ENCODE measurements around the gene PVR. TPM values are rescaled to one million over a fixed set of nuclear protein-coding genes. Genes with fewer than 3 reads are reported as not detected.
A peak's percentile ranks its signal among the peaks of the same experiment; 100 is the strongest.
"Not testable (repeated sequence)": the region's sequence is repeated elsewhere in the genome, so short reads cannot be mapped to it uniquely, and the experiment has no call there.

The PVR gene
- total RNA-seq, 1 experiment from 2014 or later, result 141 TPM

DNA sequence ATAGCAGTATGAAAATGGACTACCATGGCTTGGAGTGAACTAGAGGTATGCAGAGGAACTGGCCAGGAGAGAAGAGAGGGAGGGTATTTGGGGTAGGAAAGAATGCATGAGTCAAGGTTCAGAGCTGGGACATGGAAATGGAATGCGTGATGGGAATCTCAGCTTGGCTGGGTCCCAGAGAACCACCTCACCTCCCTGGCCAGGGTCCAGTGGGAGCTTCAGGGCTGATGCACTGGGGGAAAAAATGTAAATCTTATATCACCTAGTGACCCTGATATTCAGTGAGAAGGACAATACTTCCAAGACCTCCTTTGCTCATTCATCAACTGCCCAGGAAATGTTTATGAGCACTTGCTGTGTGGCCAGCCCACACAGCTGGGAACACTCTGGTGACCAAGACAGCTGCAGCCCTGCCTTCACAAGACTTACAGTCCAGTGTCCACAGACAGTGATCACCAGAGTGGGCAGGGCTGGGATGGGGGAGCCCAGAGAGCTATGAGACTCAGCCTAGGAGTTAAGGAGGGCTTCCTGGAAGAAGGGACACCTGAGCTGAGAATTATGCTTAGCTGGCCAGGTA is 17.6 kb upstream of the PVR start:
- peak; percentile 97 for DNase-seq (ENCODE audit: unreplicated experiment)
- TF ChIP-seq, protein P1, sequence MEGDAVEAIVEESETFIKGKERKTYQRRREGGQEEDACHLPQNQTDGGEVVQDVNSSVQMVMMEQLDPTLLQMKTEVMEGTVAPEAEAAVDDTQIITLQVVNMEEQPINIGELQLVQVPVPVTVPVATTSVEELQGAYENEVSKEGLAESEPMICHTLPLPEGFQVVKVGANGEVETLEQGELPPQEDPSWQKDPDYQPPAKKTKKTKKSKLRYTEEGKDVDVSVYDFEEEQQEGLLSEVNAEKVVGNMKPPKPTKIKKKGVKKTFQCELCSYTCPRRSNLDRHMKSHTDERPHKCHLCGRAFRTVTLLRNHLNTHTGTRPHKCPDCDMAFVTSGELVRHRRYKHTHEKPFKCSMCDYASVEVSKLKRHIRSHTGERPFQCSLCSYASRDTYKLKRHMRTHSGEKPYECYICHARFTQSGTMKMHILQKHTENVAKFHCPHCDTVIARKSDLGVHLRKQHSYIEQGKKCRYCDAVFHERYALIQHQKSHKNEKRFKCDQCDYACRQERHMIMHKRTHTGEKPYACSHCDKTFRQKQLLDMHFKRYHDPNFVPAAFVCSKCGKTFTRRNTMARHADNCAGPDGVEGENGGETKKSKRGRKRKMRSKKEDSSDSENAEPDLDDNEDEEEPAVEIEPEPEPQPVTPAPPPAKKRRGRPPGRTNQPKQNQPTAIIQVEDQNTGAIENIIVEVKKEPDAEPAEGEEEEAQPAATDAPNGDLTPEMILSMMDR (IDR thresholded peaks at IDR 0.05; ENCODE audit: unreplicated experiment), result no peak
- H3K9me3 Mint-ChIP-seq (ENCODE audit: unreplicated experiment), result no peaks in the 10 kb centered on the region
- peak overlapping the region; percentile 5 for H3K4me3 Mint-ChIP-seq (ENCODE audit: unreplicated experiment)
- CTCF ChIA-PET, result interaction anchor here (0.7 to 2.3 kb wide), 7 partner anchors 9 to 49 kb away, joined by 3 to 14 read pairs (median 5); no protein-coding TSS in a partner anchor
- POLR2A ChIA-PET, result interaction anchor here (0.6 to 2.5 kb wide), 15 partner anchors 9 to 576 kb away, joined by 3 to 38 read pairs (median 4); partner anchors contain the start of genes CEACAM19 and PVR
- peak overlapping the region; percentile 76 for H3K27ac Mint-ChIP-seq (ENCODE audit: low read depth, unreplicated experiment)
- peaks cover 17% of the 10 kb centered on the region for H3K4me1 Mint-ChIP-seq (ENCODE audit: insufficient read depth, unreplicated experiment)
- intact Hi-C loops (cut with micrococcal nuclease), result no loop called here
- no TSS peak for BruUV-seq (replicated peaks)
- H3K36me3 Mint-ChIP-seq (ENCODE audit: insufficient read depth, unreplicated experiment), result peaks cover 9% of the 10 kb centered on the region
- no peaks in the 10 kb centered on the region for H3K27me3 Mint-ChIP-seq (ENCODE audit: insufficient read depth, unreplicated experiment)

- ChIA-PET POLR2A (interaction anchor here (0.7 to 2.1 kb wide), 3 partner anchors 8 to 29 kb away, joined by 3 to 38 read pairs (median 5); no protein-coding TSS in a partner anchor), CTCF (interaction anchor here (1.1 to 2.3 kb wide), 5 partner anchors 8 to 143 kb away, joined by 3 to 14 read pairs (median 5); no protein-coding TSS in a partner anchor)
- no peak for DNase-seq (ENCODE audit: unreplicated experiment)
- peaks cover 9% of the 10 kb centered on the region for H3K36me3 Mint-ChIP-seq (ENCODE audit: insufficient read depth, unreplicated experiment)
- intact Hi-C loops (cut with micrococcal nuclease), result no loop called here
- H3K27ac Mint-ChIP-seq (ENCODE audit: low read depth, unreplicated experiment), result no peak overlapping the region
- TF ChIP-seq, protein P1 (IDR thresholded peaks at IDR 0.05; ENCODE audit: unreplicated experiment), result no peak
- H3K9me3 Mint-ChIP-seq (ENCODE audit: unreplicated experiment), result no peaks in the 10 kb centered on the region
- no peaks in the 10 kb centered on the region for H3K27me3 Mint-ChIP-seq (ENCODE audit: insufficient read depth, unreplicated experiment)
- peaks cover 17% of the 10 kb centered on the region for H3K4me1 Mint-ChIP-seq (ENCODE audit: insufficient read depth, unreplicated experiment)
- no peak overlapping the region for H3K4me3 Mint-ChIP-seq (ENCODE audit: unreplicated experiment)
- no TSS peak for BruUV-seq (replicated peaks)
Observed at GRCh38 chr19:44627631-44628030, 16.1 kb upstream of the PVR start.

DNA sequence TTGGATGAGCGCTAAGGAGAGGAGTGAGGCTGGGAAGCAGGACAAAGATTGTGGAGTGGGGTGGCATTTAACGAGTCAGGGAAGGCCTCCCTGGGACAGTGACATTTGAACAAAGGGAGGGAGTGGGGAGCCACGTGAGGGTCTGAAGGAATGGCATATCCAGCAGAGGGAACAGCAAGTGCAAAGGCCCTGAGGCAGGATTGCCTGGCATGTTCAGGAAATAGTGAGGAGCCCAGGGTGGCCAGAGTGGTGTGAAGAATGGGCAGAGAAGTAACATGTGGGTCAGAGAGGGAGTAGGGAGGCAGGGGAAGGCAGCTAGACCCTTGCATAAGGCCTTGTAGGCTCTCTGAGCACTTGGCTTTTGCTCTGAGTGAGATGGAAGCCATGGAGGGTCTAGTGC is 14.9 kb upstream of the PVR start:
- Mint-ChIP-seq H3K4me1 (ENCODE audit: insufficient read depth, unreplicated experiment) (peaks cover 17% of the 10 kb centered on the region), H3K4me3 (ENCODE audit: unreplicated experiment) (no peak overlapping the region), H3K27me3 (ENCODE audit: insufficient read depth, unreplicated experiment) (no peaks in the 10 kb centered on the region), H3K36me3 (ENCODE audit: insufficient read depth, unreplicated experiment) (peaks cover 9% of the 10 kb centered on the region), H3K9me3 (ENCODE audit: unreplicated experiment) (no peaks in the 10 kb centered on the region), H3K27ac (ENCODE audit: low read depth, unreplicated experiment) (no peak overlapping the region)
- ChIA-PET POLR2A (interaction anchor here (0.6 kb wide), 1 partner anchor 15 kb away, joined by 3 read pairs; the partner anchor contains the start of gene PVR), CTCF (interaction anchor here (1.7 to 2.0 kb wide), 2 partner anchors 12 to 58 kb away, joined by 6 to 9 read pairs; no protein-coding TSS in a partner anchor)
- BruUV-seq (replicated peaks), result no TSS peak
- TF ChIP-seq, protein P1 (IDR thresholded peaks at IDR 0.05; ENCODE audit: unreplicated experiment), result no peak
- no peak for DNase-seq (ENCODE audit: unreplicated experiment)
- intact Hi-C loops (cut with micrococcal nuclease), result no loop called here

- DNase-seq (ENCODE audit: unreplicated experiment); H3K36me3 Mint-ChIP-seq (ENCODE audit: insufficient read depth, unreplicated experiment); intact Hi-C loops (cut with micrococcal nuclease); H3K9me3 Mint-ChIP-seq (ENCODE audit: unreplicated experiment); H3K4me3 Mint-ChIP-seq (ENCODE audit: unreplicated experiment); H3K27ac Mint-ChIP-seq (ENCODE audit: low read depth, unreplicated experiment); H3K27me3 Mint-ChIP-seq (ENCODE audit: insufficient read depth, unreplicated experiment); BruUV-seq (replicated peaks): not testable (repeated sequence)
- H3K4me1 Mint-ChIP-seq (ENCODE audit: insufficient read depth, unreplicated experiment), result peaks cover 23% of the 10 kb centered on the region
- POLR2A ChIA-PET, result interaction anchor here (0.9 kb wide), 1 partner anchor 9 kb away, joined by 3 read pairs; no protein-coding TSS in a partner anchor
- CTCF ChIA-PET, result interaction anchor here (0.9 to 1.6 kb wide), 2 partner anchors 23 to 49 kb away, joined by 3 to 5 read pairs; no protein-coding TSS in a partner anchor
Observed at GRCh38 chr19:44631611-44632010, 12.1 kb upstream of the PVR start.

- H3K27me3 Mint-ChIP-seq (ENCODE audit: insufficient read depth, unreplicated experiment); H3K36me3 Mint-ChIP-seq (ENCODE audit: insufficient read depth, unreplicated experiment); H3K9me3 Mint-ChIP-seq (ENCODE audit: unreplicated experiment); intact Hi-C loops (cut with micrococcal nuclease); H3K4me3 Mint-ChIP-seq (ENCODE audit: unreplicated experiment); H3K27ac Mint-ChIP-seq (ENCODE audit: low read depth, unreplicated experiment); DNase-seq (ENCODE audit: unreplicated experiment); BruUV-seq (replicated peaks): not testable (repeated sequence)
- CTCF ChIA-PET, result interaction anchor here (1.1 to 3.4 kb wide), 3 partner anchors 46 to 90 kb away, joined by 3 to 19 read pairs (median 5); no protein-coding TSS in a partner anchor
- H3K4me1 Mint-ChIP-seq (ENCODE audit: insufficient read depth, unreplicated experiment), result peaks cover 18% of the 10 kb centered on the region
- POLR2A ChIA-PET, result interaction anchor here (1.1 to 4.1 kb wide), 3 partner anchors 8 to 16 kb away, joined by 3 to 38 read pairs (median 9); partner anchors contain the start of gene PVR
Observed at GRCh38 chr19:44634058-44634457, 9.7 kb upstream of the PVR start.

Data from MCF 10A (cell line).